Nephron progenitor cell (in vitro differentiated cells): Measurements from ENCODE around the gene TMSB15C.

ENCODE experiments used
- DNase-seq: peaks from one replicate; pipeline ENCODE4 v3.0.0; 2021
- H3K27ac Mint-ChIP-seq: 2 replicates; pipeline ENCODE4 v1.8.0; 2021; ENCODE audit warnings: mild to moderate bottlenecking, moderate library complexity, mixed read lengths
- H3K27me3 Mint-ChIP-seq: 2 replicates; pipeline ENCODE4 v1.8.0; 2021; ENCODE audit warnings: mild to moderate bottlenecking, low read depth, mixed read lengths; ENCODE audit not compliant: poor library complexity
- H3K36me3 Mint-ChIP-seq: 2 replicates; pipeline ENCODE4 v1.8.0; 2021; ENCODE audit warnings: low read depth, mixed read lengths
- H3K4me1 Mint-ChIP-seq: 2 replicates; pipeline ENCODE4 v1.8.0; 2021; ENCODE audit warnings: mixed read lengths
- H3K4me3 Mint-ChIP-seq: 2 replicates; pipeline ENCODE4 v1.8.0; 2021; ENCODE audit warnings: mild to moderate bottlenecking, moderate library complexity, mixed read lengths
- H3K9me3 Mint-ChIP-seq: 2 replicates; pipeline ENCODE4 v1.8.0; 2021; ENCODE audit warnings: mild to moderate bottlenecking, moderate library complexity, mixed read lengths
- CTCF ChIP-seq: fragments of 200-600 bp; sonication (generic); IDR thresholded peaks from 2 replicates; pipeline ENCODE4 v1.5.0; 2021; ENCODE audit warnings: antibody characterized with exemption

Gene TMSB15C

GRCh38 chrX:104108955-104109354 is 32.9 kb upstream of the TMSB15C start:
- TF ChIP-seq CTCF: no peak
- H3K27ac Mint-ChIP-seq: no peak overlapping the region
- DNase-seq: no peak
- peaks cover 17% of the 10 kb centered on the region for H3K9me3 Mint-ChIP-seq
- no peaks in the 10 kb centered on the region for H3K36me3 Mint-ChIP-seq
- peaks cover 4% of the 10 kb centered on the region for H3K27me3 Mint-ChIP-seq
- H3K4me3 Mint-ChIP-seq: no peak overlapping the region
- H3K4me1 Mint-ChIP-seq: peaks cover 13% of the 10 kb centered on the region

- TF ChIP-seq CTCF: no peak
- DNase-seq: no peak
- Mint-ChIP-seq H3K4me1 (no peaks in the 10 kb centered on the region), H3K4me3 (no peak overlapping the region), H3K9me3 (peaks cover 5% of the 10 kb centered on the region), H3K27me3 (peaks cover 6% of the 10 kb centered on the region), H3K36me3 (no peaks in the 10 kb centered on the region), H3K27ac (no peak overlapping the region)
Observed at GRCh38 chrX:104105330-104106262, 29.6 kb upstream of the TMSB15C start.

GRCh38 chrX:104104676-104105075 is 28.6 kb upstream of the TMSB15C start:
- DNase-seq: no peak
- H3K9me3 Mint-ChIP-seq: no peaks in the 10 kb centered on the region
- H3K27me3 Mint-ChIP-seq: peaks cover 6% of the 10 kb centered on the region
- no peak overlapping the region for H3K27ac Mint-ChIP-seq
- no peaks in the 10 kb centered on the region for H3K36me3 Mint-ChIP-seq
- TF ChIP-seq CTCF: no peak
- H3K4me3 Mint-ChIP-seq: no peak overlapping the region
- no peaks in the 10 kb centered on the region for H3K4me1 Mint-ChIP-seq

GRCh38 chrX:104098919-104099318 is 22.9 kb upstream of the TMSB15C start:
- Mint-ChIP-seq H3K36me3 (no peaks in the 10 kb centered on the region), H3K27me3 (peaks cover 7% of the 10 kb centered on the region), H3K4me1 (no peaks in the 10 kb centered on the region), H3K4me3 (no peak overlapping the region), H3K9me3 (no peaks in the 10 kb centered on the region), H3K27ac (no peak overlapping the region)
- DNase-seq: no peak
- TF ChIP-seq CTCF: no peak

- no peaks in the 10 kb centered on the region for H3K4me1 Mint-ChIP-seq
- TF ChIP-seq CTCF: peak; percentile 61
- H3K36me3 Mint-ChIP-seq: no peaks in the 10 kb centered on the region
- peak; percentile 41 for DNase-seq
- H3K4me3 Mint-ChIP-seq: no peak overlapping the region
- H3K27ac Mint-ChIP-seq: no peak overlapping the region
- H3K9me3 Mint-ChIP-seq: no peaks in the 10 kb centered on the region
- peaks cover 7% of the 10 kb centered on the region for H3K27me3 Mint-ChIP-seq
Observed at GRCh38 chrX:104098151-104098808, 22.2 kb upstream of the TMSB15C start.
